ENCODE measurements around the gene HBG2.
"Not testable (repeated sequence)": the region's sequence is repeated elsewhere in the genome, so short reads cannot be mapped to it uniquely, and the experiment has no call there.

HBG2 gene

GRCh38 chr11:5280582-5281102 lies 26.1 kb upstream of the HBG2 start:
- DNase-seq: no peak

DNA sequence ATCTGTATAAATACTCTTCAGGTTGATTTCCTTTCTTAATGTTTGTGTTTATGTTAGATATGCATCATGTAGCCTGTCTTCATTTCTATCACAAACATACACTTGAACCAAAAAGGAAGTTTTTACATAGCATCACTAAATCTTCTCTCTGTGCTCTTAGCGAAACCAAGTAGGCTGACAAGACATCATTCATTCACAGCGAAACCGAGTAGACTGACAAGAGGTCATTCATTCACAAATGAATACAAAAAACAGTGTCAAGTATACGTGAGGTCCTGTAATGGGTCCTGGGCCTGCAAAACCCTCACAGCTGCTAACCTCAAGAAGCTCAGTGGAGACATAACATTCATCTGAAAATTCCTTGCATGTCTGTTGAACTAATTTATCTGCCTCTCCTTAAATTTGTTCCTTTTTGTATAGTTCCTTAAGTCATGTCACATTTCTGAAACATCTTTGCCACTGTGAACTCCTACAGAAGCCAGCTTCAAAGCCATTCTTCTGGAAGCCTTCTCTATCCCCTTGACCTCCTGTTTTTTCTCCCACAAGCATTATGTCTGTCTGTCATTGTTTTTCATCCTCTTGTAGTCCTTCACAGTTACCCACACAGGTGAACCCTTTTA lies 25.0 kb upstream of the HBG2 start:
- no peak for DNase-seq

GRCh38 chr11:5277807-5278382 lies 23.3 kb upstream of the HBG2 start:
- DNase-seq: no peak

DNA sequence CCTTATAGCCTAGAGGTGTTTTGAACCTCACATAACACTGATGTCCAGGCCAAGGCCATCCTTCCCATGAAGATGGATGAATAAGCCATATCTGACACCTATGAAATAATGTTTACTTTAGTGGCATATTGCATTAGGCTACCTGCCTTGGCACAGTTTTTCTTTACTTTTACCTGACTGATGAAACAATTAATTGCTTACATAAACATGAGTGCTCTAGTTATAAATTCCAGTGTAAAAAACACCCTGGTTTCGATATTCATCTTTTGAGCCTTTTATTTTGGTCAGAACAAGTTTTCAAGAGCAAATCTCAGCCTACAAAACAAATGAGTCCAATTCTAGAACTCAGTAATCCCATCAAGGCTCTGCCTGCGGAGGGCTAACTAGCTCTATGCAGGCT lies 22.1 kb upstream of the HBG2 start:
- DNase-seq: no peak

GRCh38 chr11:5275369-5276110 lies 21.0 kb upstream of the HBG2 start:
- no peak for DNase-seq

- DNase-seq: no peak
These were observed 19.8 kb upstream of the HBG2 start for GRCh38 chr11:5274395-5274794.

DNA sequence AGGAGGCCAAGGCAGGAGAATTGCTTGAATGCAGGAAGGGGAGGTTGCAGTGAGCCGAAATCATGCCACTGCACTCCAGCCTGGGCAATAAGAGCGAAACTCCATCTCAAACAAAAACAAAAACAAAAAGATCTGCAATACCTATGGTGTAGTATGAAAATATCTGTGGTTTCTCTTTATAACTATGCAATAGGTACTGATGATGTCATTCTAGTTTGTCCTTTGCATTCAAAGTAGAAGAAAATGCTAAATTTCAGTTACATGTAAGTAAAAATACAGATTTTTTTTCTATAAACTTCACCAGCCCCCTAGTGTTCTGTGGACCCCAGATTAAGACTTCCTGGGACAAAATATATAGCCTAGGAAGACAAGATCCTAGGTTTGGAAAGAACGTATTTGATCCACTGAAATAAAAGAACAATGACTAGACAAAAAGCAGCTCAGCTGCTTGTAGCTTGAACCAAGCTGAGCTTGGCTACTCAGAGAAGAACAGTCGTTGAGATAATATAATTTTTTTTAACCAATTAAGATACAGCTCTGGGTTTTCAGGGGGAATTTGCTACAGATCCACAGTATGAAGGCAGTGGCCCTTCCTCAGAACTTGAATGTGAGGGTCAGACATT lies 17.9 kb upstream of the HBG2 start:
- DNase-seq: no peak

DNA sequence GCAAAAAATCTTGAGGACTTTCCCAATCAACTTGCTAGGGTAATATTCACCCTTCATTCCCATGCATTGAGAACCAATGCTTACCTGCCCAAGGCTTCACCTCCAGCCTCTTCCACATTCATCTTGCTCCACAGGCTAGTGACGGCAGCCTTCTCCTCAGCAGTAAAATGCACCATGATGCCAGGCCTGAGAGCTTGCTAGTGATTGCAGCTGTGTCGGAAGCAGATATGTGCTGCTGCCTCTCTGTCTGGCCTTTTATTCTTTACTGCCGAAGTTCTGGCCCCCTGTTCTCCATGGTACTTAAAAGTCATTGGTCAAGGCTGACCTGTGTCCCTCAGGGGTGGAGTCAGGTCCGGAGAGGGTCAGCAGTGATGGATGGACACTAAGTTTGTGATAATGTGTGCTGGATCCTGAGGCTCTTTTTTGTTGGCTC lies 15.2 kb upstream of the HBG2 start, which contains the start of gene HBE1:
Gene HBE1 (minus strand): TSS at position 231 of the 433 bp plus-strand sequence. CDS start 55 bp downstream, at position 176.
- no peak for DNase-seq

GRCh38 chr11:5267033-5267563 lies 12.5 kb upstream of the HBG2 start:
- no peak for DNase-seq

DNA sequence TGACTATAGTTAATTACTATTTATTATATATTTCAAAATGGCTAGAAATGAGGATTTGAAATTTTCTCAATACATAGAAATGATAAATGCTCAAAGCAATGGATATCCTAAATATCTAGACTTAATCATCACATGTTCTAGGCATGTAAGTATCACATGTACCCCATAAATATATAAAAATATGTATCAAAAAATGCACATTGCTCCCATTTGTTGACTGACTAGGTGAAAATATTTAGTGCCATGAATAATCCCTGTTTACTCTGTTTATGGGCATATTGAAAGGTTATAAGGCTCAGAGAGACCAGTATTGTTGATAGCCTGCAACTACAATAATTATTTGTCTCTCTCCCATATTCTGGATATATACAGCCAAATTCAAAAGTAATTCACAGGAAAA lies 12.0 kb upstream of the HBG2 start:
- DNase-seq: no peak

GRCh38 chr11:5265832-5266231 lies 11.3 kb upstream of the HBG2 start:
- DNase-seq: no peak

- no peak for DNase-seq
These were observed 4.1 kb upstream of the HBG2 start for GRCh38 chr11:5258543-5259262.

GRCh38 chr11:5257296-5257695 lies 2.7 kb upstream of the HBG2 start:
- DNase-seq: no peak

GRCh38 chr11:5254023-5254422 lies 558 bp downstream of the HBG2 start:
- DNase-seq: not testable (repeated sequence)

DNA sequence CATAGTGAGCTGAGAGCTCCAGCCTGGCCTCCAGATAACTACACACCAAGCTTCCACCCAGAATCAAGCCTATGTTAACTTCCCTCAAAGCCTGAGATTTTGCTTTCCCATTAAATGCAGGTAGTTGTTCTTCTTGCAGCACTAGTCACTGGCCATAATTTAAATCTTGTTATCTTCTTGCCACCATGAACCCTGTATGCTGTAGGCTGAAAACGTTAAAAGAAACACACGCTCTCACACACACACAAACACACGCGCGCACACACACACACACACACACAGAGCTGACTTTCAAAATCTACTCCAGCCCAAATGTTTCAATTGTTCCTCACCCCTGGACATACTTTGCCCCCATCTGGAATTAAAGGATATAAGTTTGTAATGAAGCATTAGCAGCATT lies 1.1 kb downstream of the HBG2 start:
- DNase-seq: not testable (repeated sequence)

DNA sequence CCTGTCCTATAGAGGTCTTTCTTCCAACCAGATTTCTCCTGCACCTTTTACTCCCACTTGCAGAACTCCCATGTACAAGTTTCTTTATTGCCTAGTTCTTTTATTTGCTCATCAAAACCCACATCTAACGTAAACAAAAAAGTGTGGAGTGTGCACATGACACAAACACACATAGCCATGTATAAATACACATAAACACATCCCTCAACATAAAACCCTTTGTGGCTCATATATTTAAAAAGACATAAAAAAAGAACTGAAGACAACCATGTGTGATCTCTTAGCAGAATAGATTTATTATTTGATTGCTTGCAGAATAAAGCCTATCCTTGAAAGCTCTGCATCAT lies 1.7 kb downstream of the HBG2 start:
- DNase-seq: no peak

DNA sequence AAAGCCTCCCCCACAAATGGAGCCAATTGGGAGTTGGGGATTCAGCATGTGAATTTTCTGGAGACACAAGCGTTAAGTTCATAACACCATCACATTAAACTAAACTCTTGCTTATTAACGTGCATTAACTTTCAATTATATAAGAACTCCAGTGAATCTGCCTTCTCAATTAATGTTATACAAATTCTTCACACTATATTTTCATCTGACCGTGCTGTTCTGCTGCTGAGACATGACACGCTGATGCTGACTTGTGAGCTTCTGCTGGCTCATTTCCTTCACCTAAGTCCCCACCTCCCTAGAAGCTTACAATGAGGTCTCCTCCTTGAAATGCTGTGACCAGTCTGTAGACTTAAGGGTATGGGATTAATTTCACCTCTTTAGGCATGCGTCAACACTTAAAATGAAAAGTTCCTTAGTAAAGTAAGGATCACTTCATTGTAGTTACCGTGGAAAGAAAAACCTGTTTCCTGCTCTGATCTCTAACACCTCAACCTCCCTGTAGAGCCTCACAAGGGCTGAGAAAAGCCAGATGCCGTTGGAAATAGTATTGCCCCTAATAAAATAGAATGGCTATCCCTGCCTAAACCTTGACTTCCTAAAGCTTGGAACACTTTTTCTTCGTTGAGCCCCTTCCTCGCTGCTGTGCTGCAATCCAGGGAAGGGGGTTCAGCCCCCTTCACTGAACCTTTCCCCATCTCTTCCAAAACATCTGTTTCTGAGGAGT lies 2.2 kb downstream of the HBG2 start:
- DNase-seq: no peak

DNA sequence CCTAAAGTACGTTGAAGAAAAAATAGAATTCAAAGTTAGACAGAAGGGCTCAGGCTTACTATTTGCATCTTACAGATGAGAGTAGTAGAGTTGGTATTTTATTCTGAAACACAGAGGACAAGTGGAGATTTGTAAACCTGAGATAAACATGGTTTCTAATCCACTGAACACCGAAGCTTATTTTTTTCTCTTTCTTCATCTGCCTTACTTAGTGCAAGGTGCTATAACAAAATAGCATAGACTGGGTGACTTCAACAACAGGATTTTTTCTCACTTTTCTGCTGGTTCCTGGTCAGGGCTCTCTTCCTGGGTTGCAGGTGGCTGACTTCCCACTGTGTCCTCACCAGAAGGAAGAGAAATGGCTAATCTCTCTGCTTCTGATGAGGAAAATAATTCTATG lies 2.8 kb downstream of the HBG2 start:
- no peak for DNase-seq

DNA sequence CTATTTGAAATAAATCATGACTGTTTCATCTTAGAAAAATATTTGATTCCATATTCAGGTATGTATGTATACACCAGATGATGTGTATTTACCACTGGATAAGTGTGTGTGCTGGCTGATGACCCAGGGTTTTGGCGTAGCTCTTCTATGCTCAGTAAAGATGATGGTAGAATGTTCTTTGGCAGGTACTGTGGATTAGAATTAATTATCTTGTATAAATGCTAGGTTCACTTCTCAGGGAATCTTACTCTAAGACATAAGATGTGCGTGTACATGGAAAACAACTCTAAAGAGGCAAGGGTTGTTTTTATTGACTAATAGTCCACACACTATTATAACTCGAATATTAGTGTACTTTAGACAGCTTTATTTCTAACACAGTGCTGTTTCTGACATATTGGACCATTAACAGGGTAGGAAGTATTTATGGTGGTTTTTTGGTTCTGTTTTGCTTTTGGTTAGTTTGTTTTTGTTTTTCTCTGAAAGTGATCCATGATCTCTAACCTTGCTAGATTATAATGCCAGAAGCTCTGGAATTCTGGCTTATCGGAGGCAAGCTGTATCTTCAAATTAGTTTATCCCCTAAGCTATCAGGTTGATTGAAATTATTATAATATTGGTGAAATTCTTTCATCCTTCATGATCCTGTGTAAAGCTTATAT lies 3.9 kb downstream of the HBG2 start:
- DNase-seq: no peak

- DNase-seq: not testable (repeated sequence)
These were observed 4.7 kb downstream of the HBG2 start, which contains the start of gene HBG1 for GRCh38 chr11:5249807-5250396. Gene HBG1 (minus strand): TSS chr11:5249857. CDS start chr11:5249804, 53 bp downstream.

DNA sequence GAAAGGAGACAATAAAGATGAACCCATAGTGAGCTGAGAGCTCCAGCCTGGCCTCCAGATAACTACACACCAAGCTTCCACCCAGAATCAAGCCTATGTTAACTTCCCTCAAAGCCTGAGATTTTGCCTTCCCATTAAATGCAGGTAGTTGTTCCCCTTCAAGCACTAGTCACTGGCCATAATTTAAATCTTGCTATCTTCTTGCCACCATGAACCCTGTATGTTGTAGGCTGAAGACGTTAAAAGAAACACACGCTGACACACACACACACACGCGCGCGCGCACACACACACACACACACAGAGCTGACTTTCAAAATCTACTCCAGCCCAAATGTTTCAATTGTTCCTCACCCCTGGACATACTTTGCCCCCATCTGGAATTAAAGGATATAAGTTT lies 6.1 kb downstream of the HBG2 start:
- DNase-seq: not testable (repeated sequence)
